NOMO-1 (cell line): ENCODE measurements around the gene SUPT3H.
"Not testable (repeated sequence)": the region's sequence is repeated elsewhere in the genome, so short reads cannot be mapped to it uniquely, and the experiment has no call there.

Source experiments
- DNase-seq, 2 experiments: peaks; one replicate each; lab custom pipeline; 2025; ENCODE audit not compliant: unreplicated experiment in 2 of 2; lab: John Stamatoyannopoulos, UW

The SUPT3H gene

DNA sequence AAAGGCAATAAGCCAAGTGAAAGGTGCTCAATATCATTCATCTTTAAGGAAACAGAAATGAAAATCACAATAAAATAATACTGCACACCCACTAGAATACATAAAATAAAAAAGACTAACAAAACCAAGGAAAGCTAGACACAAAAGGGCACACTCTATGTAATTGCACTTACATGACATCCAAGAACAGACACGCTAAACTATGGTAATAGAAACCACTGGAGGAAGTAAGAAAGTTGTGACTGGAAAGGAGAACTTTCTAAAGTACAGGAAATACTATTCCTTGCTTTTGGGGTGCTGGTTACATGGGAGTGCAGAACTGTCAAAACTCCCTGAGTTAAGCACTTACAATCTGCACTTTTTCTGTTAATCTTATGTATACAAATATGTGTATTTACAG is 303.3 kb downstream of the SUPT3H start:
- peak; percentile 4 to 49 for DNase-seq

DNA sequence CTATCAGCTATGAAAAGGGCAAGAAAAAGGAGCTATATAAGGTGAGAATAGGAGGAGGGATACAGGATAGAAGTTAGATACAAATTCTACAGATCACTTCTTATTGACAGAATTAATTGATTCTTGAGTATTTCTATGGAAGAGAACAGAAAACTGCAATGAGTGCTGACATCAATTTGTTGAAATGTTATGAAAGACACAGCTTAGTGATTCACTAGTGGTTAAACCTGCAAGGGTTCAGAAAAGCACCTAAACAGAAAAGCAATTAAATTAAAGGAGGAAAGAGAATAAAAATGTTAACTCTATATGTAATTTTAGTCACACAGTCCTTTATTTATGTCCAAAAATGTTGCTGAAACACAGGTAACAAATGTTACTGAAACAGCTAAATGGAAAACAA is 304.0 kb downstream of the SUPT3H start:
- no peak for DNase-seq

DNA sequence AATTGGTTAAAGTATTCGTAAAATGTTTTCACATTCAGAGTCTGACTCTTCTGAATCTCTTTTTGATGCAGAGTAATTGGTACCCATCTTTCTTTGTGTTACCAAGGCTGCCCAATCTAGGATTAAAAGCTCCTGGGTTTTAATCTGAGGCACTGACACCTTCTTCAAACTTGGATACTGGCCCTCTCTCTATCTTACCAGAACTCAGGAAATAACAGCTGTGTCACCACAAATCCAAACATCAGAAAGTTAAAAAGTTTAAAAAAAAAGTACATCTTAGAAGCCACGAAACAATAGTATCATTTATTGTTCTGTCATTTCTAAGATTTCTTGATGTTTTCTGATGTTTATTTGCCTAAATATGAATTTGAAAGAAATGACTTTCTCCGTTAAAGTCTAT is 305.1 kb downstream of the SUPT3H start:
- no peak for DNase-seq

DNA sequence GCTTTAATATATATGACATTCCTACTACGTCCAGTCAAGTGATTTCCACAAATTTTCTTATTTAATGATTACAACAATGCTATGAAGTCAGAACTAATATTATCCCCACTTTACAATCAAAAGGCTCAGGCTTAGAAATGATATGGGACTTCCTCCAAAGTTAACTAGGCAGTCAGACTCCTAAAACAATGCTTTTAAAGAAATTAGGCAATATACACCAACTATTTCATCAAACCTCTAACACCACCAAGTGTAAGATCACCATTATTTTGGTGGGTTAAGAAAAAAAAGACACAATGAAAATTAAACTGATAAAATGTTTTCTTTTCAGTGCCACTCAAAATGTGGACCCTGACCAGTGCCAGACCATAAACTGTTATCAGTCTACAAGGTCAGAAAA is 305.7 kb downstream of the SUPT3H start:
- peak; percentile 22 to 75 for DNase-seq

DNA sequence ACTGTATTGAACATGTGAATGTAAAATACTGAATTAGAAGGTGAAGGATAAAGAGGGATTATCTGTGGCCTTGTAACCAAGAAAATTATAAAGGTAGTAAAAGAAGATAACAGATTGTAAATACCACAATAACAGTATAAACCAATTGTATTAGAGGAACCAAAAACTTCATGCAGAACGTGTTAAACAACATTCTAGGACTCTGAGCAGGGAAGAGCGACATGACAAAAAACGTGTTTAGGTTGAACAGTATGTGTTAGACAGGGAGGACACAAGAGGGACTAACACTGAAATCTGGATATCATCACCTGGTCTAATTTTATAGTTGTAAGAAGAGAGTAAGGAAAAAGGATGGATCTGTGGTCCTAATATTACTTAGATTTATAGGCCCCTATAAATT is 308.6 kb downstream of the SUPT3H start:
- no peak for DNase-seq

DNA sequence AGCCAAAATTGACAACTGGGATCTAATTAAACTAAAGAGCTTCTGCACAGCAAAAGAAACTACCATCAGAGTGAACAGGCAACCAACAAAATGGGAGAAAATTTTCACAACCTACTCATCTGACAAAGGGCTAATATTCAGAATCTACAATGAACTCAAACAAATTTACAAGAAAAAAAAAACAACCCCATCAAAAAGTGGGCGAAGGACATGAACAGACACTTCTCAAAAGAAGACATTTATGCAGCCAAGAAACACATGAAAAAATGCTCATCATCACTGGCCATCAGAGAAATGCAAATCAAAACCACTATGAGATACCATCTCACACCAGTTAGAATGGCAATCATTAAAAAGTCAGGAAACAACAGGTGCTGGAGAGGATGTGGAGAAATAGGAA is 310.3 kb downstream of the SUPT3H start:
- not testable (repeated sequence) for DNase-seq

DNA sequence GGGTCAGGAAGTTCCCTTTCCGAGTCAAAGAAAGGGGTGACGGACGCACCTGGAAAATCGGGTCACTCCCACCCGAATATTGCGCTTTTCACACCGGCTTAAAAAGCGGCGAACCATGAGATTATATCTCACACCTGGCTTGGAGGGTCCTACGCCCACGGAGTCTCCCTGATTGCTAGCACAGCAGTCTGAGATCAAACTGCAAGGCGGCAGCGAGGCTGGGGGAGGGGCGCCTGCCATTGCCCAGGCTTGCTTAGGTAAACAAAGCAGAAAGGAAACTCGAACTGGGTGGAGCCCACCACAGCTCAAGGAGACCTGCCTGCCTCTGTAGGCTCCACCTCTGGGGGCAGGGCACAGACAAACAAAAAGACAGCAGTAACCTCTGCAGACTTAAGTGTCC is 315.1 kb downstream of the SUPT3H start:
- DNase-seq, result not testable (repeated sequence)

DNA sequence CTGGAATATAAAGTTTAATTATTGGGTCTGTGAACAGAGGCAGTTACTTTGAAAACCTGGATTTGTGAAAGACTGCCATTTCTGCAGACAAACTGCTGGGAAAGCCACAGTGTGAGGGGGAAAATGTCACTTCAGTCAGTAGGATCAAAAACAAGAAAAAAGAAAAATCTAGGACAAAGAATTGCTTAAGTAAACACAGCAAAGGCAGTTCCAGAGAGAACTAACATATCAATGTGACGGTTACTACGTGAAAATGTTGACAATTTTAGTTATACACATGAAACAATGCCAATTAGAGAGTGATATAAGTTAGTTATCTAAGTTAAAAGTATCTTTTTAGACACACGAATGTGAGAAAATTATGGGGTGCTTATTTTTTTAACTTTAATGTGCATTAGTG is 320.0 kb downstream of the SUPT3H start:
- DNase-seq, result no peak

DNA sequence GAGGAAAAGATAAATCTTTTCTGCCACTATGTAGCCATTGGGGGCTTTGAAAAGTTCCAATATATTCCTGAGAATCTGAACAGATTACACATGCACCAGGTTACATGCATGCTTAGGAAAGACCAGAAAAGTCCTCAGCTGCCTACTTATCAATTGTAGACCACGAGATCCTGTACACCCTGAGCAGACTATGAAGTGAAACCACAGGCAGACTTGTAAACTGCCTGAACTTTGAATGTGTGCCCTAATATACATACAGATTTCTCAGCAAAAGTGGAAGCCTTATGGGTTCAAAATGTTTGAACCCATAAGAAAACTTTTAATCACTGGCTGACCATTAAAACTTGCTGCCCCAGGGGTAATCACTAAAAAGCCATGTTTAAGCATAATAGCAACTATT is 323.1 kb downstream of the SUPT3H start:
- peak in 1 of 2 experiments; percentile 19 for DNase-seq

DNA sequence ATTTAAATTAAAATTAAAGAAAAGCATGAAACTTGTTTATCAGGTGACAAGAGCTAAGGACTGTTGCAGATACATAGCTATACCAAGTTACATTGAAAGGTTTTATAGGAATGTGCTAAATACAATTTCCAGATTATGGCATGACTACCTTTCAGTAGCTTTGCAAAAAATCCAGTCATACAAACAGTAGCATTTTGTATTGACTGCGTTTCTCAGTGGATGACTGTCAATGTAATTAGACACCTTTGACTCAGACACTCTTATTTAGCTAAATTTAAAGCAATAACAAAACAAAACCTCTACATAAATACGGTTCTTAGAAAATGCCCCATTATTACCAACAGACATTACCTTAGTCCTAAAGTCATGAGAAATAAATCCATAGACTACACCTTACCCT is 325.4 kb downstream of the SUPT3H start:
- DNase-seq, result no peak

DNA sequence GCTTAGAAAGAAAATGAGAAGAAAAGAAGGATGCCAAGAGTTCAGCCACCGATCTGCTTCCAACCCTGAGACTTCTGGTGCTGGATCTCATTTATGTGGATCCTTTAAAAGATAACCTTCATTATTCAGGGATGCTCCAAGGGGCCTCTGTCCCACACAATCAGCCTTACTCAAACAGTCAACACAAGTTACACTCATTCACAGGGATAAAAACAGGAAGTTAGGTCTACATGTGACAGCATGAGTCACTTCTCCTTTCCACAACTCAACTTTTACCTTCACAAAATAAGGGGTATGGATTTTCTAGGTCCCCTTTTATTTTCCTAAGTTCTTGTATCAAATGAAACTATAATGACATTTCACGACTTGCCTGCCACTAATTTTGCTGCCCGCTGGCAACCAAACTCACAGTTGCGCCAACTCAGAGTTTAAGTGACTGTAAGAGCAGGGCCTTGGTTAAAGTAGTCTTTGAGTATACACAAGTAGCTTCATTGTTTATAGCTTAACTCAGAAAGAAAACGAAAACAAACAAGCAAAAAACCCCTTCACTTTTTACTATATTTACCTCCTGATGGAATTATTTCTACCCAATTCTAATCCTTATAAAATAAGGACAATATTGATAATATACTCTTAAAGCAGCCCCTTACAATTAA is 328.4 kb downstream of the SUPT3H start:
- DNase-seq, result peak; percentile 54 to 91

DNA sequence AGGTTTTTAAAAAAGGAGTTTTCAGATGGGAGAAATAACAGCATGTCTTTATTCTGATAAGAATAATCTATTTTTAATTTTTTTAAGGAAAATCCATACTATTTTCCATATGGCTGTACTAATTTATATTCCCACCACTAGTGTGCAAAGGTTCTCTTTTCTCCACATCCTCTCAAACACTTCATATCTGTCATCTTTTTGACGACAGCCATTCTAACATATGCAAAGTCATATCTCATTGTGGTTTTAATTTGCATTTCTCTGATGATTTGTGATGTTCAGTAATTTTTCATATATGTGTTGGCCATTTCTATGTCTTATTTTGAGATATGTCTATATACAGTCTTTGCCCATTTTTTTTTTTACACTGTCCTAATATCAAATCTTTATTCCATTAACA is 330.2 kb downstream of the SUPT3H start:
- DNase-seq, result no peak

DNA sequence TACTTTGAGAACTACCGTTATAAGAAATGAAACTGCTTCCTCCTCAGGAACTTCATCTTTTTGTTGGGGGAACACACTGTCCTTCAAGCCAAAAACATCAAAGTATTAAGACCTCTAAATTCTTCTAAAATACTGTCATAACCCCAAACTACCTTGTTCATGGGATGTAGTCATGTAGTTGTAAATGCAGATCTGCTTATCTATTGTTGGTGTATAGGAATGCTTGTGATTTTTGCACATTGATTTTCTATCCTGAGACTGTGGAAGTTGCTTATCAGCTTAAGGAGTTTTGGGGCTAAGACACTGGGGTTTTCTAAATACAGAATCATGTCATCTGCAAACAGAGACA is 332.5 kb downstream of the SUPT3H start:
- DNase-seq, result no peak

DNA sequence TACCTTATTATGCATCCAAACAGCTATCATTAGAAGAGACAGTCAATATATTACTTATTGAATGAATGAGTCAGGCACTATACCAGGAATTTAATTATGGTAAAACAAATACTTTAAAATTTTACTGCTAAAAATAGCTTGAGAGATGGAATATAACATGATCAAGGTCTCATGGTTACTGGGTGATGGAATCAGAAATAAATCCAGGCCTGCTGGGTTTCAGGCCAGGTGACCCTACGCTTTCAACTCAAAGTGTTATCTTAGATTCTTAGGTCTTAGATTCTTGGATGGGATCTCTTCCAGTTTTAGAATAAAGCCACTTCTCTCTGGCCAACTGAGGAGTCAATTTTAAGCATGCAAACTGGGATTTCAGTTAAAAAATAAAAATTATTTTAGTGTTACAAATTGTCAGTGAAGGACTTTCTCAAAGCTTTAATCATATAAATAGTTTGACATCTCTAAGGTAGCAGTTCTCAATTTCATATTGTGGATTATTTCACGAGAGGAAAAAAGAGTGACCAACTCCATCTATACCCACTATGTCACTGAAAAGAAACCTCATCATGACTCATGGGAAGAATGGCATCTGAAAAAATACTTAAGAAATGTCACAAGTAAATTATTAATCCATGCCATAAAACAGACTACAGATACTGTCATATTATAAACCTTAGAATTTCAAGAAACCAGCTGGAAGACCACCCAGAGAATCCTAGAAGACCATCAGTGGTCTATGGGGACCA is 333.1 kb downstream of the SUPT3H start:
- DNase-seq, result no peak

DNA sequence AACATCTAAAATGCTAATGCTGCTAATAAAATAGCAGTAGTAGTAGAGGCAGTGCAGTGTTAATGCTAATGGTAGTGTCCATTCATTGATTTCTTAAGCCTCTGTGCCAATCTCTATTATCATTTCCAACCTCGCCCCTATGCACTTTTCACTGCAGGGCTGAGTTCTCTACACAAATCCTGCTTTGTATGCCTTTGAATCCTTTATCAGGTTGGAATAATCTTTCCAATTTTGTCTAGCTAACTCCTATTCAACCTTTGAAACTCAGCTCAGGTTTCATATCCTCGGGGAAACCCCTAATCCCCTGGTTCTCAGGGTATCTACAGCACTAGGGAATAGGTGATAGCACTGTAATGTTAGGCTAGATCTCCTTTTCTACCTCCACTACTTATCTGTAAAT is 333.6 kb downstream of the SUPT3H start:
- no peak for DNase-seq

DNA sequence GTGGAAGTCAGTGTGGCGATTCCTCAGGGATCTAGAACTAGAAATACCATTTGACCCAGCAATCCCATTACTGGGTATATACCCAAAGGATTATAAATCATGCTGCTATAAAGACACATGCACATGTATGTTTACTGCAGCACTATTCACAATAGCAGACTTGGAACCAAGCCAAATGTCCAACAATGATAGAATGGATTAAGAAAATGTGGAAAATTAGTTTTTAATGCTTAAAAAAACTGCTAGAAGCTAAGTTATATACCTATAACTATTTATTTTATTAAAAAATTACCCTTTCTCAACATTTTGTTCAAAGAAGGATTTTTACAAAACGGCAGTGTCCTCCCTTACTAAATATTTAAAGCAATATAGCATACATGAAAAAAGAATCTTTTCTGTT is 335.1 kb downstream of the SUPT3H start:
- not testable (repeated sequence) for DNase-seq

DNA sequence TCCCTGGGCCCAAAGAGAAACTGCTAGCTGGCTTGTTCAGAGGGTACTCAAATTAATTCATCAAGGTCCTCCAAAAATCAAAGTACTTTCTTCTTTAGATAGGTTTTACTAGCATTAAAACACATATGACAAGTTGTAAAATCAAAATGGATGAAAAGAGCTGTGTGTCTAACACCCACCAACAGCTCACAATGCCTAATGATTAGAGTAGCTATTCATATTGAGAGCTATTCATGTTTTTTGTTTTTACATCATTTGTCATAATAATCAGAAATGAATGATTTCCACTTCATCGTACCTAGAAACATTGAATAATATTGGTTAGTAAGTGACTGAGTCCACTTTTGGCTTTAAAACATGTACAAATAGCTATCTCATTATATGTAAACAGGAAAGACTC is 339.5 kb downstream of the SUPT3H start:
- no peak for DNase-seq

DNA sequence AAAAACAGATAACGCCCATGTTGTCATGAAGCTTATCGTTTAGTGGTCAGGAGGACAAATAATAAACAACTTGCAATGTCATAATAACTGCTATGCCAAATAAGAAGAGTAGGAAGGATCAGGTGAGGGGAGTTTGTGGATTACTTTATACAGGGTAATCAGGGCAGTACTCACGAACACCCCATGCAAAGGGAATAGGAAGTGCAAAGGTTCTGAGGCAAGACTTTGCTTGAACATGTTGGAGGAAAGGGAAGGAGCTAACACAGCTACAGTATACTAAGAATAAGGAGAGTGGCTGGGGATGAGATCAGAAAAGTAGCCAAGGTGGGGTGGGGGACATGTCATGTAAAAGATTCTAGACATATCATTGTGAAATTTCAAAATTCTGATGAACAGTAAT is 341.6 kb downstream of the SUPT3H start:
- no peak for DNase-seq

DNA sequence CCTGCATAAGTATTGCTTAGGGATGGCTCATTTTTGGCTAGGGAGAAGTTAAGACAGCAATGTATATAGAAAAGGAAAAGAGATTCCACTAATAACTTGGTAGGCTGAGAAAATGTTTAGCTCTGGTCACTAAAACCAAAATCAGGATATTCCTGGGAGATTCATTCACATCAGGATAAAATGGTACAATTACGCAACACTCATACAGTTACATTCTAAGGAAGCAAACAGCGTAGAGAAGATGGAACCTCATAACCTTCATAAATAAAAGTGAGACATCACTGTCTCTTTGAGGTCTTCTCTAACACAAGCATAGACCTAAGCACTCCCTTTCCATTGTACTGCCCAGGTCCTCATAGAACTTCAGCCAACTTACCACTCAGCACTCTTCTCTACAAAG is 345.3 kb downstream of the SUPT3H start:
- DNase-seq, result no peak

DNA sequence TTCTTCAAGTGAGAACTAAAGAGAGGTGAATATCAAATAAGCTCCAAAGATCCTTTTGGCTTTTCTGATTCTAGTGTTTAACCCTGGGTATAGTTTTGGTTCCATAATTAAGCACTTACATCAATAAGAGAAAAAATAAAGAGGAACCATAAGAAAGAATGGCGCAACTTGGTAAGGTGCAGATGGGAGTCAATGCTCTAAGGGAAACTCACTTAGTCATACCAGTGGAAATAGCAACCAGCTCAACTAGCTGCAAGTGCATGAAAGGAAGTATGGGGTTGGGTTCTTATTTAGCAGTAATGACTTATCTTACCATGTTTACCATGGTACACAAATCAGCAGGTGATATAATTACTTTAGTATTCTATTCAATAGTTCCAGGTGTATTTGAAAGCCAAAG is 346.1 kb downstream of the SUPT3H start:
- DNase-seq, result peak; percentile 70 to 96

DNA sequence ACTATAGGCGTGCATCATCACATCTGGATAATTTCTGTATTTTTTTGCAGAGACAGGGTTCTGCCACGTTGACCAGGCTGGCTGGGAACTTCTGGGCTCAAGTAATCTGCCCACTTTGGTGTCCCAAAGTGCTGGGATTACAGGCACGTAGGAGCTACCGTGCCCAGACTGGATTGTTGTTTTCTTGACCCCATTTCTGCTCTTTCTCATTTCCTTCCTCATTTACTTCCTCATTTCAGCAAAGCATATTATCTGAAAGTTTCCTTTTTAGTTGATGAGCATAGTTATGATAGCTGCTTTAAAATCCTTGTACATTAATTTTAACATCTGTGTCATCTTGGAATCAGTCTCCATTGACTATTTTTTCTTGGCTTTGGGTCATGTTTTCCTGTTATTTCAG is 350.6 kb downstream of the SUPT3H start:
- peak in 1 of 2 experiments; percentile 40 for DNase-seq

DNA sequence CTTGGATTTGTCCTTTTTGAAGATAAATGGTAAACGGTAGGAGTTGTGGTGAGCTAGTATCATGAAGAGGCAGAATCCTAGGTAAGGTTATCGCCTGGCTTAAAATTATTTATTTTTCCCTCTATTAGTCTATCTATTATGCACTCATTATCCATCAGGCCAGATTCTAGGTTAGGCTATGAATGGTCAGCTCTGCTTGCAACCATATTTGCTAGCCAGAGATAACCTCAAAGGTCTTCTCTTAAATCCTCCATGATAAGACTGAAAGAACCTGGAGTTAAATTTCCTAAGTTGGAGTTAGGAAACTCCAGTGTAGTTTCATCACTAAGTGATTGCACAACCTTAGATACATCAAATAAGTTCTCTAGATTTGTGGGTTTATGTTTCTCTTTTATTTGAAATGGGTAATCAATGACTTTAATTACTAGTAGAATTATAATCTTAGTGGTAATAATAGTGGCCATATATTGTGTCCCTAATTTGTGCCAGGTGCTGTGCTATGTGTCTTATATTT is 351.7 kb downstream of the SUPT3H start:
- DNase-seq, result no peak
